Lower lobe of right lung (tissue), 2 donors: ENCODE measurements around the gene DRAP1. TPM values are rescaled to one million over a fixed set of nuclear protein-coding genes. Genes with fewer than 3 reads are reported as not detected.
A peak's percentile ranks its signal among the peaks of the same experiment; 100 is the strongest.

ENCODE experiments used
- ATAC-seq, 2 donors: fragments of 200-7000 bp; cut with Tn5 transposase; one replicate each; pipeline ENCODE4 v1.9.1; 2020 to 2022; ENCODE audit warnings: mild to moderate bottlenecking in 2 of 2, moderate library complexity in 2 of 2
- DNase-seq: peaks from one replicate; pipeline ENCODE4 v3.0.0-alpha.2; 2020
- H3K27ac ChIP-seq: fragments of 200-600 bp; one replicate; pipeline ENCODE4 v1.8.0; 2022
- H3K27me3 ChIP-seq: fragments of 200-600 bp; one replicate; pipeline ENCODE4 v1.8.0; 2022; ENCODE audit warnings: low read depth
- H3K36me3 ChIP-seq: fragments of 200-600 bp; one replicate; pipeline ENCODE4 v1.8.0; 2022; ENCODE audit warnings: mild to moderate bottlenecking
- H3K4me1 ChIP-seq: fragments of 200-600 bp; one replicate; pipeline ENCODE4 v1.8.0; 2022
- H3K4me3 ChIP-seq: fragments of 200-600 bp; one replicate; pipeline ENCODE4 v1.8.0; 2022; ENCODE audit warnings: mild to moderate bottlenecking
- H3K9me3 ChIP-seq: fragments of 200-600 bp; one replicate; pipeline ENCODE4 v1.8.0; 2022
- intact Hi-C: fragments of 100-400 bp; cut with DNase I; formaldehyde crosslinking; loops from one replicate; pipeline ENCODE4 v1.11.0; 2022
- total RNA-seq: library from RNA; stranded (reverse); fragmentation: NEBNext Ultra II Directional; extraction: Animal tissue kit (Norgen Biotek cat#: 25700); gene quantifications from one replicate; pipeline ENCODE4 v1.2.1, GENCODE V29; 2021
- TF ChIP-seq, protein P1 (sequence below): fragments of 200-600 bp; IDR thresholded peaks from one replicate; pipeline ENCODE4 v1.8.0; 2022; ENCODE audit warnings: antibody characterized with exemption, mild to moderate bottlenecking
- donor health status: DM: no; HTN: yes; CAD: no; lungs with severe emphysema.

DRAP1 gene
- total RNA-seq, 1 donor from 2014 or later, result 63.3 TPM

GRCh38 chr11:65920372-65920802 is 1.2 kb downstream of the DRAP1 start:
- H3K4me1 ChIP-seq, result peaks cover 42% of the 10 kb centered on the region
- ATAC-seq, result no peak
- H3K27ac ChIP-seq, result peak overlapping the region; percentile 88
- DNase-seq, result no peak
- H3K36me3 ChIP-seq, result peaks cover 28% of the 10 kb centered on the region
- H3K4me3 ChIP-seq, result peak overlapping the region; percentile 99
- intact Hi-C loops, result no loop called here
- H3K9me3 ChIP-seq, result no peaks in the 10 kb centered on the region
- H3K27me3 ChIP-seq, result no peaks in the 10 kb centered on the region
- TF ChIP-seq, protein P1, sequence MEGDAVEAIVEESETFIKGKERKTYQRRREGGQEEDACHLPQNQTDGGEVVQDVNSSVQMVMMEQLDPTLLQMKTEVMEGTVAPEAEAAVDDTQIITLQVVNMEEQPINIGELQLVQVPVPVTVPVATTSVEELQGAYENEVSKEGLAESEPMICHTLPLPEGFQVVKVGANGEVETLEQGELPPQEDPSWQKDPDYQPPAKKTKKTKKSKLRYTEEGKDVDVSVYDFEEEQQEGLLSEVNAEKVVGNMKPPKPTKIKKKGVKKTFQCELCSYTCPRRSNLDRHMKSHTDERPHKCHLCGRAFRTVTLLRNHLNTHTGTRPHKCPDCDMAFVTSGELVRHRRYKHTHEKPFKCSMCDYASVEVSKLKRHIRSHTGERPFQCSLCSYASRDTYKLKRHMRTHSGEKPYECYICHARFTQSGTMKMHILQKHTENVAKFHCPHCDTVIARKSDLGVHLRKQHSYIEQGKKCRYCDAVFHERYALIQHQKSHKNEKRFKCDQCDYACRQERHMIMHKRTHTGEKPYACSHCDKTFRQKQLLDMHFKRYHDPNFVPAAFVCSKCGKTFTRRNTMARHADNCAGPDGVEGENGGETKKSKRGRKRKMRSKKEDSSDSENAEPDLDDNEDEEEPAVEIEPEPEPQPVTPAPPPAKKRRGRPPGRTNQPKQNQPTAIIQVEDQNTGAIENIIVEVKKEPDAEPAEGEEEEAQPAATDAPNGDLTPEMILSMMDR, result no peak

DNA sequence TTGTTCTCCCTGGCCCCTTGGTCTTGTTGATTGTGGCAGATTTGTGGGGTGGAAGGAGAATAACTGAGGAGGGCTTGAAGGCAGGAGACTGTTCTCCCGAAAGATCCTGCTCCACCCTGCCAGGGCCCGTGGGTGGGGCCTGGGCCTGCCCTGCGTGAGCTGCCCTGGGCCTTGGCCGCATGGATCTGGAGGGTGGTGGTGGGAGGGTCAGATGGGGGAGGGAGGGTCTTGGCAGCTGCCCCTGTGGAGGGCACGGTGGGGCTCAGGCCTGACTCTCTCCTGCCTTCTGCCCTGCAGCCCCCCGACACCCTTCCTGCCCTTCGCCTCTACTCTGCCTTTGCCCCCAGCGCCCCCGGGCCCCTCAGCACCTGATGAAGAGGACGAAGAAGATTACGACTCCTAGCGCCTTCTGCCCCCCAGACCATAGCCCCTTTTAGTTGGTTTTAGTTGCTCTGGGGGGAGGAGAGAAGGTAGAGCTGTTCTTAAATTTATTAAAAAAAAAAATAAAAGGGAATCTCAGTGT is 1.9 kb downstream of the DRAP1 start:
- TF ChIP-seq, protein P1, result no peak
- Histone ChIP-seq H3K4me1 (peaks cover 35% of the 10 kb centered on the region), H3K36me3 (peaks cover 28% of the 10 kb centered on the region), H3K9me3 (no peaks in the 10 kb centered on the region), H3K27me3 (no peaks in the 10 kb centered on the region), H3K27ac (no peak overlapping the region), H3K4me3 (peak overlapping the region; percentile 99)
- no peak for DNase-seq
- intact Hi-C loops, result no loop called here
- ATAC-seq, result no peak

DNA sequence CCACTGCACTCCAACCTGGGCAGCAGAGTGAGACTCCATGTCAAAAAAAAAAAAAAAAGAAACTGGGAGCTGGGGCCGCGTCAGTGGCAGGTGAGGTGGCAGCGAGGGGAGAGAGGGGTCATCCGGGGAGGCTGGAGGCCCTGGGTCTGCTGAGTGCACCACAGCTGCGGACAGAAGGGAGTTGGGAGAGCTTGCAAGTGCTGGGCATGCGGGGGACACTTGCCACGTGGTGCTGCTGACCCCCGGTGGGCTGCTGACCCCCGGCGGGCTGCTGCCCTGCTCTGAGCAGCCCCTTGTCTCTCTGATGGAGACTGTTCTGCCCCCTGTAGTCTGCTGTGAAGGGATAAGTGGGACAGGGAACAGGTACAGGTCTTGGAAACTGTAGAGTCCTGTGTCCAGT is 2.6 kb downstream of the DRAP1 start:
- H3K4me1 ChIP-seq, result peaks cover 27% of the 10 kb centered on the region
- DNase-seq (no peak), ATAC-seq (no peak)
- TF ChIP-seq, protein P1, result no peak
- no peak overlapping the region for H3K4me3 ChIP-seq
- H3K27me3 ChIP-seq, result no peaks in the 10 kb centered on the region
- peaks cover 28% of the 10 kb centered on the region for H3K36me3 ChIP-seq
- H3K27ac ChIP-seq, result no peak overlapping the region
- intact Hi-C loops, result no loop called here
- no peaks in the 10 kb centered on the region for H3K9me3 ChIP-seq

GRCh38 chr11:65922565-65922964 is 3.3 kb downstream of the DRAP1 start:
- H3K36me3 ChIP-seq, result peaks cover 28% of the 10 kb centered on the region
- no peaks in the 10 kb centered on the region for H3K9me3 ChIP-seq
- H3K27ac ChIP-seq, result no peak overlapping the region
- H3K4me3 ChIP-seq, result no peak overlapping the region
- ATAC-seq (no peak), DNase-seq (no peak)
- peaks cover 21% of the 10 kb centered on the region for H3K4me1 ChIP-seq
- no peaks in the 10 kb centered on the region for H3K27me3 ChIP-seq
- TF ChIP-seq, protein P1, result no peak
- intact Hi-C loops, result no loop called here

GRCh38 chr11:65925397-65925796 is 6.2 kb downstream of the DRAP1 start:
- no peak overlapping the region for H3K27ac ChIP-seq
- intact Hi-C loops, result no loop called here
- no peak for ATAC-seq

More at GRCh38 chr11:65925397-65925796, 6.2 kb downstream of the DRAP1 start:
- H3K36me3 ChIP-seq, result peaks cover 28% of the 10 kb centered on the region
- TF ChIP-seq, protein P1, result no peak
- no peaks in the 10 kb centered on the region for H3K27me3 ChIP-seq
- peaks cover 22% of the 10 kb centered on the region for H3K4me1 ChIP-seq
- DNase-seq, result no peak
- no peaks in the 10 kb centered on the region for H3K9me3 ChIP-seq
- no peak overlapping the region for H3K4me3 ChIP-seq
